Large intestine (tissue), 12 donors: Measurements from ENCODE around the gene TAS2R14. TPM values are rescaled to one million over a fixed set of nuclear protein-coding genes. Genes with fewer than 3 reads are reported as not detected.

ENCODE experiments used
- DNase-seq, 2 donors: peaks; one replicate each; pipeline versions ENCODE4 v3.0.0 to v3.0.0-alpha.2; 2013
- H3K27ac ChIP-seq: one replicate; pipeline ENCODE4 v1.5.1; 2013; ENCODE audit warnings: low read length
- H3K27me3 ChIP-seq: 2 replicates; pipeline ENCODE4 v1.6.1; 2013; ENCODE audit warnings: low read length; ENCODE audit not compliant: control insufficient read depth, insufficient read depth
- H3K36me3 ChIP-seq: 2 replicates; pipeline ENCODE4 v1.6.1; 2013; ENCODE audit warnings: low read length; ENCODE audit not compliant: control insufficient read depth, insufficient read depth
- H3K4me1 ChIP-seq: one replicate; pipeline ENCODE4 v1.6.1; 2013; ENCODE audit warnings: low read length; ENCODE audit not compliant: control insufficient read depth, insufficient read depth
- H3K4me3 ChIP-seq: one replicate; pipeline ENCODE4 v1.5.1; 2013; ENCODE audit warnings: low read length
- H3K9me3 ChIP-seq: one replicate; pipeline ENCODE4 v1.6.1; 2013; ENCODE audit warnings: mild to moderate bottlenecking, low read depth, low read length, moderate library complexity; ENCODE audit not compliant: control insufficient read depth
- WGBS: methylation state at CpG from one replicate; pipeline ENCODE4 v1.1.5; 2013; ENCODE audit warnings: low lambda C conversion rate; ENCODE audit not compliant: insufficient coverage; 5-methylcytosine and 5-hydroxymethylcytosine counted together
- long read RNA-seq, 11 donors: transcript quantifications; one replicate each; lab custom pipeline, GENCODE V29; 2026
- polyA plus RNA-seq: library from polyadenylated mRNA; unstranded; fragments of 120-200 nt; gene quantifications from one replicate; pipeline ENCODE4 v1.2.1, GENCODE V29; 2013

The TAS2R14 gene, protein sequence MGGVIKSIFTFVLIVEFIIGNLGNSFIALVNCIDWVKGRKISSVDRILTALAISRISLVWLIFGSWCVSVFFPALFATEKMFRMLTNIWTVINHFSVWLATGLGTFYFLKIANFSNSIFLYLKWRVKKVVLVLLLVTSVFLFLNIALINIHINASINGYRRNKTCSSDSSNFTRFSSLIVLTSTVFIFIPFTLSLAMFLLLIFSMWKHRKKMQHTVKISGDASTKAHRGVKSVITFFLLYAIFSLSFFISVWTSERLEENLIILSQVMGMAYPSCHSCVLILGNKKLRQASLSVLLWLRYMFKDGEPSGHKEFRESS
- polyA plus RNA-seq, result 3.5 TPM
- long read RNA-seq, donor 1, partial matches to known transcripts, result 0 of 3 reads
- long read RNA-seq, donor 1, other reads (novel, unspliced or antisense), result 0 of 3 reads
- long read RNA-seq, donor 2, partial matches to known transcripts, result 0 of 4 reads
- long read RNA-seq, donor 2, other reads (novel, unspliced or antisense), result 0 of 4 reads
- long read RNA-seq, donor 3, result 0 reads
- long read RNA-seq, donor 4, result 0 reads
- long read RNA-seq, donor 5, partial matches to known transcripts, result 0 of 2 reads
- long read RNA-seq, donor 5, other reads (novel, unspliced or antisense), result 0 of 2 reads
- long read RNA-seq, donor 6, partial matches to known transcripts, result 0 of 1 reads
- long read RNA-seq, donor 6, other reads (novel, unspliced or antisense), result 0 of 1 reads
- long read RNA-seq, donor 7, transcript TAS2R14-202 (1 exons, 1,858 nt), result major isoform, 6 of 6 reads
- long read RNA-seq, donor 7, partial matches to known transcripts, result 0 of 6 reads
- long read RNA-seq, donor 7, other reads (novel, unspliced or antisense), result 0 of 6 reads
- long read RNA-seq, donor 8, transcript TAS2R14-202 (1 exons, 1,858 nt), result major isoform, 7 of 7 reads
- long read RNA-seq, donor 8, partial matches to known transcripts, result 0 of 7 reads
- long read RNA-seq, donor 8, other reads (novel, unspliced or antisense), result 0 of 7 reads
- long read RNA-seq, donor 9, transcript TAS2R14-202 (1 exons, 1,858 nt), result major isoform, 5 of 5 reads
- long read RNA-seq, donor 9, partial matches to known transcripts, result 0 of 5 reads
- long read RNA-seq, donor 9, other reads (novel, unspliced or antisense), result 0 of 5 reads
- long read RNA-seq, donor 10, partial matches to known transcripts, result 0 of 3 reads
- long read RNA-seq, donor 10, other reads (novel, unspliced or antisense), result 0 of 3 reads
- long read RNA-seq, donor 11, partial matches to known transcripts, result 0 of 2 reads
- long read RNA-seq, donor 11, other reads (novel, unspliced or antisense), result 0 of 2 reads

- Histone ChIP-seq H3K4me3 (no peak within 1 kb of the TSS), H3K4me1 (no peaks in the 10 kb centered on the region), H3K27ac (no peak within 1 kb of the TSS), H3K36me3 (no peaks in the 10 kb centered on the region), H3K27me3 (no peaks in the 10 kb centered on the region), H3K9me3 (peaks cover 2% of the 10 kb centered on the region)
- no peak for DNase-seq
- no CpG with 5 or more reads among the region's 1 CpG for WGBS
Observed at GRCh38 chr12:10939163-10939562, at the start of gene TAS2R14. TSS of gene TAS2R14 (minus strand) at chr12:10939263. CDS start at chr12:10939207, 56 bp downstream.

DNA sequence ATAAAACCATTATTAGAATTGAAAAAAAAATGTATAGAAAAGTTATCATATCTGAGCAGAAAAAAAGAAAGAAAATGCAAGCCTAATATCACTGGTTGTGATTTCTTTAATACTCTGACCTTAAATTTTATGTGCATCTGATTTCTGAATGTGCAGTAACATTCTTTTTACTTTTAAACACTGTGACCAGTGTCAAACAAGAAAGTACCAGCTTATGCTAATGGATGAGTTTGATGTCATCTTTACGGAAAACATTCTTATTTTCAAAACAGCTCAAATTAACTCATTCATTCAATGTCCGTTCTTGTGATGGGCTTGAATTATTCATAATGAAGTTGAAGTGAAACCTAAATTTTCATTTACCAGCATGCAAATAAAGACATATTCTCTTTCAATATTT is 47.7 kb upstream of the TAS2R14 start, which contains the start of gene TAS2R50:
TSS of gene TAS2R50 (minus strand) at position 101 of the 400 bp plus-strand sequence. CDS start at position 49, 52 bp downstream.
- no peaks in the 10 kb centered on the region for H3K27me3 ChIP-seq
- no peaks in the 10 kb centered on the region for H3K4me1 ChIP-seq
- WGBS, result 0% methylated on average over 1 of the region's 2 CpGs
- no peak within 1 kb of the TSS for H3K4me3 ChIP-seq
- DNase-seq, result no peak
- no peak within 1 kb of the TSS for H3K27ac ChIP-seq
- no peaks in the 10 kb centered on the region for H3K9me3 ChIP-seq
- H3K36me3 ChIP-seq, result no peaks in the 10 kb centered on the region

DNA sequence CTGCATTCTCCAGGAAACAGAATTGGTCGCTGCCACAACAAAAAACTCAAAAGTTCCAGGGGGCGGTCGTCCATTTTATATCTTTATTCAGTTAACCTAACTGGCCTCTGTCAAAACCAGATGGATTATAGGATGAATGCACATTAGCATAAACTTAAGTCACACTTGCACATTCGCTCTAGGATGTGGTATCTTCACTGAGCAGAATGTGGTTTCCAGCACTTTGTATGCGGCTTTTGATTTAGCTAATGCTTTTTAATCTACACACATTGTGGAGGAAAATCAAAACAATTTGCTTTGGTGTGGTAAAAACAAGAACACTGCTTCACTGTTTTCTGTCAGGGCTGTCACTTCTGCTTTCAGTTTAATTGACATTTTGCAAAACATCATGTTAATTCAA is 43.2 kb upstream of the TAS2R14 start:
- Histone ChIP-seq H3K4me1 (no peaks in the 10 kb centered on the region), H3K27ac (no peak overlapping the region), H3K9me3 (no peaks in the 10 kb centered on the region), H3K36me3 (no peaks in the 10 kb centered on the region), H3K4me3 (no peak overlapping the region), H3K27me3 (no peaks in the 10 kb centered on the region)
- WGBS, result no CpG with 5 or more reads among the region's 5 CpGs
- DNase-seq, result no peak

DNA sequence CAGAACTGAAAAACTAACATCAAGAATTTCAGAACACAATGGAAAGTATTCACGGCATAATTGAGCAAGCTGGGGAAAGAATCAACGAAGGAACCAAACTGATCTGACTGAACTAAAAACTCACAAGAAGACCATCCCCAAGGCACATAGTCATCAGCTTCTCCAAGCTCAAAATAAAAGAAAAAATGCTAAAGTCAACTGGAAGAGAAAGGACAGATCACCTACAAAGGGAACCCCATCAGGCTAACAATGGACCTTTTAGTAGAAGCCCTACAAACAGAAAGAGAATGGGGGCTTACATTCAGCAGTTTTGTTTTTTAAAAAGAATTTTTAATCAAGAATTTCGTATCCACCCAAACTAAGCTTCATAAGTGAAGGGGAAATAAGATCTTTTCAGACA is 35.9 kb upstream of the TAS2R14 start:
- H3K9me3 ChIP-seq, result no peaks in the 10 kb centered on the region
- H3K27ac ChIP-seq, result no peak overlapping the region
- 92% methylated on average over 2 of the region's 3 CpGs for WGBS
- H3K36me3 ChIP-seq, result no peaks in the 10 kb centered on the region
- H3K27me3 ChIP-seq, result no peaks in the 10 kb centered on the region
- H3K4me1 ChIP-seq, result no peaks in the 10 kb centered on the region
- no peak overlapping the region for H3K4me3 ChIP-seq
- DNase-seq, result no peak

GRCh38 chr12:10968765-10969456 is 29.8 kb upstream of the TAS2R14 start:
- H3K36me3 ChIP-seq, result no peaks in the 10 kb centered on the region
- WGBS, result 86% methylated on average over 1 of the region's 15 CpGs
- H3K27ac ChIP-seq, result no peak overlapping the region
- no peaks in the 10 kb centered on the region for H3K27me3 ChIP-seq
- peaks cover 2% of the 10 kb centered on the region for H3K9me3 ChIP-seq
- no peak for DNase-seq
- no peaks in the 10 kb centered on the region for H3K4me1 ChIP-seq
- H3K4me3 ChIP-seq, result no peak overlapping the region

- Histone ChIP-seq H3K9me3 (peaks cover 2% of the 10 kb centered on the region), H3K4me1 (no peaks in the 10 kb centered on the region), H3K36me3 (no peaks in the 10 kb centered on the region), H3K27me3 (no peaks in the 10 kb centered on the region), H3K27ac (no peak overlapping the region), H3K4me3 (no peak overlapping the region)
- no peak for DNase-seq
- WGBS, result no CpG with 5 or more reads among the region's 2 CpGs
Observed at GRCh38 chr12:10967409-10967808, 28.3 kb upstream of the TAS2R14 start.

GRCh38 chr12:10966314-10966713 is 27.3 kb upstream of the TAS2R14 start:
- Histone ChIP-seq H3K4me3 (no peak overlapping the region), H3K27me3 (no peaks in the 10 kb centered on the region), H3K4me1 (no peaks in the 10 kb centered on the region), H3K9me3 (peaks cover 2% of the 10 kb centered on the region), H3K27ac (no peak overlapping the region), H3K36me3 (no peaks in the 10 kb centered on the region)
- DNase-seq, result no peak

GRCh38 chr12:10965476-10965875 is 26.4 kb upstream of the TAS2R14 start:
- Histone ChIP-seq H3K4me1 (no peaks in the 10 kb centered on the region), H3K27me3 (no peaks in the 10 kb centered on the region), H3K36me3 (no peaks in the 10 kb centered on the region), H3K27ac (no peak overlapping the region), H3K4me3 (no peak overlapping the region), H3K9me3 (peaks cover 2% of the 10 kb centered on the region)
- no peak for DNase-seq
- WGBS, result 100% methylated on average over 1 of the region's 1 CpG

- no CpG with 5 or more reads among the region's 4 CpGs for WGBS
Observed at GRCh38 chr12:10960211-10960610, 21.1 kb upstream of the TAS2R14 start.

More at GRCh38 chr12:10960211-10960610, 21.1 kb upstream of the TAS2R14 start:
- Histone ChIP-seq H3K4me3 (no peak overlapping the region), H3K9me3 (peaks cover 2% of the 10 kb centered on the region), H3K4me1 (no peaks in the 10 kb centered on the region), H3K27me3 (no peaks in the 10 kb centered on the region), H3K27ac (no peak overlapping the region), H3K36me3 (no peaks in the 10 kb centered on the region)
- DNase-seq, result no peak
